ENCODE results near the gene CDCP2.

GRCh38 chr1:54086754-54087153 is 66.0 kb downstream of the CDCP2 start:
- no peak for TF ChIP-seq CTCF (IDR thresholded peaks at IDR 0.05)
- no peak for TF ChIP-seq POLR2A (IDR thresholded peaks at IDR 0.05)

All from sigmoid colon (tissue), 3 donors.